ENCODE results near the gene LRP8. TPM values are rescaled to one million over a fixed set of nuclear protein-coding genes. Genes with fewer than 3 reads are reported as not detected.

Gene LRP8
- total RNA-seq, 6 experiments from 2014 or later = 0.21 to 1.2 (median 0.56) TPM

- H3K9me3 ChIP-seq = no peaks in the 10 kb centered on the region
- intact Hi-C loops (cut with DNase I) = no loop called here
- ATAC-seq (peak in 1 of 4 donors; percentile 19), DNase-seq (peak in 2 of 3 donors; percentile 45 to 60)
- no peak overlapping the region for H3K27ac ChIP-seq
- TF ChIP-seq POLR2A (IDR thresholded peaks at IDR 0.05) = no peak
- TF ChIP-seq, protein P1, sequence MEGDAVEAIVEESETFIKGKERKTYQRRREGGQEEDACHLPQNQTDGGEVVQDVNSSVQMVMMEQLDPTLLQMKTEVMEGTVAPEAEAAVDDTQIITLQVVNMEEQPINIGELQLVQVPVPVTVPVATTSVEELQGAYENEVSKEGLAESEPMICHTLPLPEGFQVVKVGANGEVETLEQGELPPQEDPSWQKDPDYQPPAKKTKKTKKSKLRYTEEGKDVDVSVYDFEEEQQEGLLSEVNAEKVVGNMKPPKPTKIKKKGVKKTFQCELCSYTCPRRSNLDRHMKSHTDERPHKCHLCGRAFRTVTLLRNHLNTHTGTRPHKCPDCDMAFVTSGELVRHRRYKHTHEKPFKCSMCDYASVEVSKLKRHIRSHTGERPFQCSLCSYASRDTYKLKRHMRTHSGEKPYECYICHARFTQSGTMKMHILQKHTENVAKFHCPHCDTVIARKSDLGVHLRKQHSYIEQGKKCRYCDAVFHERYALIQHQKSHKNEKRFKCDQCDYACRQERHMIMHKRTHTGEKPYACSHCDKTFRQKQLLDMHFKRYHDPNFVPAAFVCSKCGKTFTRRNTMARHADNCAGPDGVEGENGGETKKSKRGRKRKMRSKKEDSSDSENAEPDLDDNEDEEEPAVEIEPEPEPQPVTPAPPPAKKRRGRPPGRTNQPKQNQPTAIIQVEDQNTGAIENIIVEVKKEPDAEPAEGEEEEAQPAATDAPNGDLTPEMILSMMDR (IDR thresholded peaks at IDR 0.05) = no peak
- no peak overlapping the region for H3K4me3 ChIP-seq
- 49% methylated on average over 5 of the region's 14 CpGs for WGBS (ENCODE audit: insufficient coverage, low coverage, low lambda C conversion rate, missing lambda C conversion rate)
- H3K36me3 ChIP-seq = no peaks in the 10 kb centered on the region
- H3K4me1 ChIP-seq = no peaks in the 10 kb centered on the region
- no peaks in the 10 kb centered on the region for H3K27me3 ChIP-seq
Measured at GRCh38 chr1:53368314-53369033, 40.6 kb upstream of the LRP8 start.

GRCh38 chr1:53367503-53368313, 39.8 kb upstream of the LRP8 start:
- no peaks in the 10 kb centered on the region for H3K9me3 ChIP-seq
- no peaks in the 10 kb centered on the region for H3K4me1 ChIP-seq
- no peak overlapping the region for H3K4me3 ChIP-seq
- TF ChIP-seq, protein P1 (IDR thresholded peaks at IDR 0.05) = no peak
- no peak for TF ChIP-seq POLR2A (IDR thresholded peaks at IDR 0.05)
- peak in 2 of 3 donors; percentile 37 to 52 for DNase-seq
- intact Hi-C loops (cut with DNase I) = no loop called here
- H3K27ac ChIP-seq = no peak overlapping the region
- H3K27me3 ChIP-seq = no peaks in the 10 kb centered on the region
- peak; percentile 23 to 65 (median 32) for ATAC-seq
- 36% methylated on average over 4 of the region's 7 CpGs for WGBS (ENCODE audit: insufficient coverage, low coverage, low lambda C conversion rate, missing lambda C conversion rate)
- no peaks in the 10 kb centered on the region for H3K36me3 ChIP-seq

DNA sequence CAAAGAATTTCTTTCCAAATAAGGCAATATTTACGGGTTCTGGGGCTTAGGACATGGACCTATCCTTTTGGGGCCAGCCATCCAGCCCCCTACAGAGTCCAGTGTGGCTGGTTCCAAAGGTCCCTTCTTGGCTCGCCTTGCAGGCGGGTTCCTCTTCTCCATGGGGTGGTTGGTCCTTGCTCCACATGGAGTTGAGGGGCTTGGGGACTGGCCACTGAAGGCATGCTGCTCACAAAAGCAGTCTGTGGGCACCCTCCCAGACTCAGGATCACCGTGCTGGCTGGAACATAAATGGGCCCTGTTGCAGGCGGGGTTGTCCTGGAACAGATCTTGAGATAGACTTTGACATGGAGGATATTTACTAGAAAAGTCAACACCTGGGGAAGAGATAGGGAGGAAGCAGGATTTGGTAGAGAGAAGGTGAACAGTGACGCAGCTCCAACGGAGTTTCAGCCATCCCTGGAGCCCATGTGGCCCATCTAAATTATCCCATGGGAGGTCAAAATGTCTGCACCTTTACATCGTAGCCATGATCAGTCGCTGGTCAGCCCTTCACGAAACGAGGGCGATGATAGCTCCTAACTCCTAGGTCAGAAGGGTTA, 39.1 kb upstream of the LRP8 start:
- DNase-seq (peak in 2 of 3 donors; percentile 24 to 38), ATAC-seq (no peak)
- WGBS (ENCODE audit: insufficient coverage, low coverage, low lambda C conversion rate, missing lambda C conversion rate) = 69% methylated on average over 8 of the region's 12 CpGs
- Histone ChIP-seq H3K27me3 (no peaks in the 10 kb centered on the region), H3K27ac (no peak overlapping the region), H3K36me3 (no peaks in the 10 kb centered on the region), H3K4me3 (no peak overlapping the region), H3K9me3 (no peaks in the 10 kb centered on the region), H3K4me1 (no peaks in the 10 kb centered on the region)
- TF ChIP-seq POLR2A (IDR thresholded peaks at IDR 0.05) = no peak
- TF ChIP-seq, protein P1 (IDR thresholded peaks at IDR 0.05) = no peak
- intact Hi-C loops (cut with DNase I) = no loop called here

- no peak overlapping the region for H3K4me3 ChIP-seq
- H3K36me3 ChIP-seq = no peaks in the 10 kb centered on the region
- intact Hi-C loops (cut with DNase I) = no loop called here
- H3K27ac ChIP-seq = no peak overlapping the region
- 67% methylated on average over 10 of the region's 12 CpGs for WGBS (ENCODE audit: insufficient coverage, low coverage, low lambda C conversion rate, missing lambda C conversion rate)
- TF ChIP-seq, protein P1 (IDR thresholded peaks at IDR 0.05) = no peak
- no peak for TF ChIP-seq POLR2A (IDR thresholded peaks at IDR 0.05)
- DNase-seq = peak in 2 of 3 donors; percentile 42 to 46
- ATAC-seq = peak in 1 of 4 donors; percentile 11
- no peaks in the 10 kb centered on the region for H3K4me1 ChIP-seq
- no peaks in the 10 kb centered on the region for H3K27me3 ChIP-seq
- no peaks in the 10 kb centered on the region for H3K9me3 ChIP-seq
Measured at GRCh38 chr1:53365437-53366063, 37.7 kb upstream of the LRP8 start.
